Measurements from ENCODE around the gene SNCAIP.

SNCAIP gene

DNA sequence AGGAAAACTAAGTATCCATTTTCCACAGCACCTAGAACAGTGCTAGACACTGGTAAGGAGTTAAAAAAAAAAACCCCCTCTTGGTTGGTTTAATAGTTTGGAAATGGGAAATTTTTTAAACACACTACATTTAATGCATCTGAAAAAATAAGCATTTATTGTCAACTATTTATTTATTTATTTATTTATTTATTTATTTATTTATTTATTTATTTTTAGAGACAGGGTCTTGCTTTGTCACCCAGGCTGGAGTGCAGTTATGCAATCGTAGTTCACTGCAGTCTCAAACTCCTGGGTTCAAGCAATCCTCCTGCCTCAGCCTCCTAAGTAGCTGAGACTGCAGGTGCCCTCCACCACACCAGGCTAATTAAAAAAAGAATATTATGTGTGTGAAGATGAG, 51.6 kb downstream of the SNCAIP start:
- no peak for DNase-seq

DNA sequence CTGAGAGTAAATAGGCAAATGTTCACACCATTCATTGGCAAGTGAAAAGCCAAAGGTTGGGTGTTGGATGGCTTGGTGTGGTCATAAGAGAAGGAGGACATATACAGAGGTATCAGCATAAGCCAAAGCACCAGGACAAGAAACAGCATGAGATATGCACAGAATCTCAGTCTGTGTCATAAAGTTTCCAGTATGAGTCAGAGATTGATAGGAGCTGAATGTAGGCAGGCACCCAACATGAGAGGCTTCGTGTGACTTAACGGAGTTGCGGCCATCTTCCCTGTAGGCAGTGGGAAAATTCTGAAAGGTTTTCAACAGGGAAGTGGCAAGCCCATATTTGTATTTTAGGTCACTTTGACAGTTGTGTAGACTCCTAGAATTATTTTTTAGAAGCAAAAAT, 54.5 kb downstream of the SNCAIP start:
- no peak for DNase-seq

DNA sequence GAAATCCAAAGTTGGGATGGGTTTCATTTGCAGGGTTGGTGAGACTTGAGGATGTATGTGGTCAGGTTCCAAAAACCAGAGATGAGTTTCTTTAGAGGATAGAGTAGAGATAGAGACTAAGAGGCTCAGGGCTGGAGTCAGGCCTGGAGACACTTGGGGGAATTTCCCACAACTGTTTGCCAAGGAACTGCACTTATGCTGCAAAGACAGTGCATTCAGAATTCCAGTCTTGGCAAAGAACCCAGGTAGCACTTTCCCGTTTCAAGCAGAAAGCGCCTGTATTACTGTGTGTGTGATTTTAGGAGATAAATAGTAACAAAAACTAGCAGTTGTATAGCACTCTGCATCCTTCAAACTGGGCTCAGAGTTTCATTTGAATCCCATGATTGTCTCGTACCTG, 55.4 kb downstream of the SNCAIP start:
- no peak for DNase-seq

DNA sequence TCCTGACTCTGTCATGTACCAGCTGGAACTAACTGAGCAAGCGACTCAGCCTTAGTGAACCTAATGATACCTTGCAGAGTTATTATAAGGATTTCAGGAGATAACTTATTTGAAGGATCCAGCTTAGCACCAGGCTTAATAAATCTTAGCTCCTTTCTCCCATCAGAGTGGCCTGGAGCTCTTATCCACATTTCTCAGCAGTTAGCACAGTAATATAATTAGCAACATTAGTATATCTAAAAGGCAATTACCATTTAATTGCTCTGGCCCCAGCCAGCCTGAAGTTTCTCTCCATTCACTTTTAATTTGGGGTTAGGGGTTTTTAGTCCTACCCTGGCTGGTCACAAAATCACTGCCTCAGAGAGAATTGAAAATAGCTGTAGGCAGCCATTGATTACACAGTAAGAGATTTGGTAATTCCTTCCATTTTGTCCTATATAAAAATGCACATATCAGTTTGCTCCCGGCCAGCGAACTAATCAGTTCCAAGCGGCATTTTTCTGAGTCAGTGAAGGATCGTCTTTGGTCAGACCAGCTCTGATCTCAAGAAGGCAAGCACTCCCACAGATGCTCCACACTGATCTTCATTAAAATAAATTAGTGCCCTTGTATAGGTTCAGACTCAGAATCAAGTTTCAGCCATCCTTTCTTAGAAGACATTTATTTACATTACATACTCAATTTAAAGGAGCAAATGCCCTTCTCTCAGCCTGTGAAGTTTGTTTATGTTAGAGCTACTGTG, 56.6 kb downstream of the SNCAIP start:
- DNase-seq = no peak

DNA sequence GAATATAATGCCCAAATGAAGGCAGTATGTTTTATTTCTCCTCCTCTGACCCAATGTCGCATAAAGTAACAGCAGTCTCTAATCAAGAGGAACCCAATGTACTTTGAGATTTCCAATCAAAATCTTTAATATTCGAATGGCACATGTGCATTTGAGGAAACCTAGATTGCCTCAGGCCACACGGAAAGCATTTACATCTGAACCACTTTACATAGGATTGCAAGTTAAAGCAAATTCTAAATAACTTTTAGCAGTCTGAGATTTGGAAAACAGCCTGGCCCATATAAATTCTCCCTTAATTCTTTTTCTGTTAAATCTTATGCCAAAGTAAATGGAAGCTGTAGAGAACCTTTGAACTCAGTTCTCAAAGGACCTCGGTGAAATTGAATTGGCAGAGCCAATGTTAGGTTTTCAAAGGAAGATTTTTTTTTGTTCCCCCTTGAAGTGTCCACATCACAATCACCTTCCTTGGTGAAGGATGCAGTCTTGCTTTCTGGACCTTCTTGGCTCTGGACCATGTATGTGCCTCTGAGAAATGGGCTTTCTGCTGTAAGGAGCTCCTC, 57.3 kb downstream of the SNCAIP start:
- DNase-seq = no peak

DNA sequence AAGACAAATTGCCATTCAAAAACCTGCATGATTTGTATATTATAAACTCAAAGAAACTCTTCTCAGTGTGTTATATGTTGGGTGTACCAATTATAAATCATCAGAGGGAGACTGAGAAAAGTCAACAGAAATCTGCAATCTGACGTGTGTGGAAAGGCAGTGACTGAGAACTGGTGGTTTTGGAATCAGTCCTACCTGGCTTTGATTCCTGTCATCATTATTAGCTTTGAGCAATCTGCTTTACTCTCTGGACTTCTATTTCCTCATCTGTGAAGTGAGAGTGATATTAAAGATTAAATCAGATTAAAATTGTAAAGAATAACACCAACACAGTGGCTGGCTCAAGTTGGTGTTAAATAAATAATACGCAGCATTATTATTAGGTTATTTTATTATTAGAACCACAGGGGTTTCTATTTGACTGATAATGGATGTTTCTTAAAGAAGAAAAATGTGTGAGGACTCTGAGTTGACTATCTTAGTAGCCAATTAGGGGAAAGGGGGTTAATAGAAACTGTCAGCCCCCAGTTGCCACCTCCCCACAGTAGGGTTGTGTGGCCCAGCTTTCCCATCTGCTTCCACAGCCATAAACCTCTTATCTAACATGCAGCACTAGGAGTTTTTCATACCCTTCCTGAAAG, 59.6 kb downstream of the SNCAIP start:
- no peak for DNase-seq

DNA sequence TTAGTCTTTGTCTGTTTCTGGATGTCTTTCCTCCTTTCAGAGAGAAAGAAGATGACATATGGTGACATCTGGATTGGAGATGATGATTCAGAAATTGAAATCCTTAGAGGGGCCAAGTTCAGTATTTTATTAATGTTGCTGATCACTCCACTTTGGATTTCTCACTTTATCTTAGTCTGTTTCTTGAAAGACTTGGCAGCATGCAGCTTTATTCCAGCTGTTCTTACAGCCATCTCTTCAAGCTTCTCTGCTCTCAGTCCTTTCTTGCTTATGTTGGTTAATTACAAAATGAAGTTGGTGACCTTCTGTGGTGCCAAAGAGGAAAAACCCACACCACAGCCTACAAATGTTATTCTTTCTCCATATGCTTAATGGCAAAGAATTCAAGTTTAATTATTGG, 62.1 kb downstream of the SNCAIP start:
- no peak for DNase-seq

DNA sequence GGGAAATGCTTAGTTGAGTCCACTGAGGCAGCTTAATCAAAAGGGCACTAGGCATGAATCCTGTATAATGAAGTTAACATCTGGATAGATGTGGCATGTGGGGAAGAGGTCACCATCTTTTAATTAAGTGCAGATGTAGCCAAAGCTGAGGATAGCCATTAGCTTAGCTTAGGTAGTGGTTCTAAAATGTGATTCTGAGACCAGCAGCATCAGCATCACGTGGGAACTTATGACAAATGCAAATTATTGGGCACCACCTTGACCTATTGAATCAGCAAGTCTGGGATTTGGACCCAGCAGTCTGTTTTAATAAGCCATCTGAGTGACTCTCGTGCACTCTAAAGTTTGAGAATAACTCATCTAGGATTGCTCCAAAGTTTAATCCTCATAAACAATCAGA, 63.8 kb downstream of the SNCAIP start:
- no peak for DNase-seq

DNA sequence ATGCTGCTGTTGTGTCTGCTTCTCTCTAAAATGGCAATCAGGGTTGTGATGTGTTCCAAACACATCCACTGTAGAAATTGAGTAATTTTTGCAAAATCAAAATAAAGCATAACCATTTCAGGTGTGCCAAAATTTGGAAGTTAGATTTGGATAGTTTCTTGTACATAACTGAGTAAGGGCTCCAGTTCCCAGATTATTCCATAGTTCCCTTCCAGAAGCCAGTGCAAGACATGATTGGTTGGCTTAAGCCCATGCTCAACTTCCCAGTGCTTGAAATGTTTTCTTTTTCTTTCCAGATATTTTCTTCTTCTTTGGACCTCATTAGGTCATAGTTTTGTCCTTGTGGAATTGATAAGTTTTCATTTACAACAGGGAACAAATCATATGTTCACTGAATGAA, 64.2 kb downstream of the SNCAIP start:
- no peak for DNase-seq

DNA sequence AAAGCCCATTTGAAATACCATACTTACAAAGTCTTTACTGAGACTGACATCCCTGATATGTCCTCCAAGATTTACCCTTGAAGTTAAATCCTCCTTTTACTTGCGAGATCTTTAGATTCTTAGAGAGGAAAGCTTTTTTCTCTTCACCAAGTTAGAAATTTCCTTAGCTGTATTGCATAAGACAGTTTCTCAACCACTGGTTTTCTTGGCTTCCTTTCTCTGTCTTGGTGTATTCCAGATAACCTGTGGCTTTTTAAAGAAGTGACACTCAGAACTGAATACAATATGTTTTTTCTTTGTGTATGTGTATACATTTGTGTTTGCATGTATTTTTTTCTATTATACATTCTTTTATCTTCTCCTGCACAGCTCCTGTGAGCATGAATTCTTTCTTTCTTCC, 65.0 kb downstream of the SNCAIP start:
- no peak for DNase-seq

DNA sequence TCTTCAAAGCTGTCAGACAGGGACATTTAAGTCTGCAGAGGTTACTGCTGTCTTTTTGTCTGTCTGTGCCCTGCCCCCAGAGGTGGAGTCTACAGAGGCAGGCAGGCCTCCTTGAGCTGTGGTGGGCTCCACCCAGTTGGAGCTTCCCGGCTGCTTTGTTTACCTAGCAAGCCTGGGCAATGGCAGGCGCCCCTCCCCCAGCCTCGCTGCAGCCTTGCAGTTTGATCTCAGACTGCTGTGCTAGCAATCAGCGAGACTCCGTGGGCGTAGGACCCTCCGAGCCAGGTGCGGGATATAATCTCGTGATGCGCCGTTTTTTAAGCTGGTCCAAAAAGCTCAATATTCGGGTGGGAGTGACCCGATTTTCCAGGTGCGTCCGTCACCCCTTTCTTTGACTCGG, 70.9 kb downstream of the SNCAIP start:
- peak; percentile 37 for DNase-seq

DNA sequence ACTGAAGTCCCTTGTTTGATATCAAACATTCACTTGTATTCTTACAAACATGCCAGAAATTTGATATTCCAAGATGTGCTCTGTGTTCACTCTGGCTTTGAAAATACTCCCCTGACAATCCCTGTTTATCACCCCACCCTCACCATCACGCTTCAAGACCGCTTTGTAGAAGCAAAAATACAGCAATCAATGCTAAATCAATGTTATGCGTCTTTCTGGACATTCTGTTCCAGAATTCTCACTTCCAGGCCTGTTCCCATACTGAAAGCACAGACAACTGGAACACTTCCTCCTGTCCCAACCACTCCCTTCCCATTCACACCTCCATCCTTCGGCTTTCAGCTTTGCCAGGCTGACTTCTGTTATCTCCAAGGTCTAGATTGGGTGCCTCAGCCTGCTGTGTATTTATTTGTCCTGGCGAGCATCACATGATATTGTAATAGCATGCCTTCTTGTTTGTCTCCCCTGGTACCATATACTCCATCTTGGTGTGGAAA, 72.8 kb downstream of the SNCAIP start:
- no peak for DNase-seq

DNA sequence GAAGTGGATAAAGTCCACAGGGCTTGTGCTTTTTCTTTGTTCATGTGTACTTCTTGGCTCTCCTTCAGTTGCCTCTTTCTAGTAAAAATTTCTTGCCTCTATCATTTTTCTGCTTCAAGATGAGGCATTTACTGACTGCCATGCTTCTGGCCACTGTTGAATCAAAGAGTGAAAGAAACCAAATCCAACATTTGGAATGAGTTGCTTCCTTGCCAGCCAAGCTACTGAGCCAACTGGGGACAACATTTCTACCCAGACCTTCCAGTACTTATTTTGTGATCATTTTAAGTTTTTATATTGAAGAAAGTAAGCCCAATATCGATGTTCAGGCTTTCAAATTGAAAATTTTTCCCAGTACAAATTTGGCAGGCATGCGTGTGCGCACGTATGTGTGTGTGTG, 73.2 kb downstream of the SNCAIP start:
- no peak for DNase-seq

DNA sequence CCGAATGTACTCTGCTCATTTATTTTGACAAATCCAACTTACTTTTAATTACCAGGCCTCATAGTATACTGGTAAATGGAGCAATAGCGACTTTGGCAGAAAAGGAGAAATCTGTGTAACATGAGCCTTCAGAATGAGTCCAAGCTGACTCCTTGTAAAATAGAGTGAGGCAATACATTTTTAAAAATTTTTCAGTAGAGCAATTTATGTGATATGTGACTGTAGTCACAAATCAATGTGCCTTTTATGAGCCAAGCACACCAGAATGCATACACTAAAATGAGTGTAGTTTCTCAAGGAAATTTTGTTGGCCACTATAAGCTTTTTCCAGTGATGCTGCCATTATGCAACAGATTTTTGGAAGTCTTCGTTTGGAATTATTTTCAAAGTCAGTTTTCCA, 73.8 kb downstream of the SNCAIP start:
- no peak for DNase-seq

DNA sequence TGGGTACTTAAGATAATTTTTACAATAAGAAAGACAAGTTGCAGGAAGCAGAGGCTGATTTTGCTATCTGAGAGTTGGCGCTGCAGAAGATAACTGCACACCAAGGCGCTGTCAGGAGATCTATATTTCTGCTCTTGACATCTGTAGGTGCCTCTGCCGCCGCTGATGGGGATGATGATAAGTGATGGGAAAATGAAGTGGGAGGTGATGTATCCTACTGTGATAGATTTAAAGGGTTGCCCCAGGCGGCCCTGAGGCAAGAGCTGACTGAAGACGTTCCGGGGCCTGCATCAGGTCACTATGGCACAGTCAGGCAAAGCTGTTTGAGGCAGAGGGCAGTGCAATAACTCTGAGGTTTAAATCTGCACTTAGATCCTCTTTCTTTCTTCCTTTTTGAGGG, 78.1 kb downstream of the SNCAIP start:
- peak; percentile 6 for DNase-seq

DNA sequence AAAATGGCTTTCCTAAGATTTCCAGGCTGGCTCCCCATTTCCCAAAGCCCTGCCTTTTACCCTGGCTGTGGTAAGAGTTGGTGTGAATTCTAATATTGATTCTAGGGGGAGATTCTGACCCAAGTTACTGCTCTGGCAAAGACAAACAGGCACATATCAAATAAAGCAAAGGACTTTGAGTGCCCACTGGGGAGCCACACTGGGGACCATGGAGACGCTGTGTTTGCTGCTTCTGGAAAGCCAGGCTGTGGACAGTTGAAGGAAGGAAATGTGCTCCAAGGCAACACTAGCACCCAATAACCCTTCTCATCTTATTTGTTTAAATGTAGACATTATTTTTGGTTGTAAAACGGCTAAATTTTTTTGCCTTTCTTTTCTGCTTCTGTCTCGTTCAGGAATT, 78.7 kb downstream of the SNCAIP start:
- DNase-seq = peak; percentile 8

DNA sequence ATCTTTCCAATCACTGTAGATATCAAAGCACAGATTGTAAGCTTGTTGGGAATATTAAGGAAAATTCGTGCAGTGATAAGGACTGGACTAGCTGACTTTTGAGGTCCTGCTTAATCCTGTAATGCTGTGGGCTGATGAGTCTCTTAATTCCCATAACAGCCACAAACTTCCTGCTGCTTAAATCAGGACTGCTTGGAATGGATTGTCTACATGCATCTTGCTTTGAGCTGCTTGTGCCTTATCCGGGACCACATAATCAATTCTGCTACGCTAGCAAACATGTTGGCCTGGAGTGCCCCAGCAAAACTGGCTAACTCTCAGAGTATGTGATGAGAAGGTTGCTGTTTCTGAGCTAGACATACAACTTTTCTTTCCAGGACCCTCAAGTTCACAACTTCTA, 79.6 kb downstream of the SNCAIP start:
- no peak for DNase-seq

DNA sequence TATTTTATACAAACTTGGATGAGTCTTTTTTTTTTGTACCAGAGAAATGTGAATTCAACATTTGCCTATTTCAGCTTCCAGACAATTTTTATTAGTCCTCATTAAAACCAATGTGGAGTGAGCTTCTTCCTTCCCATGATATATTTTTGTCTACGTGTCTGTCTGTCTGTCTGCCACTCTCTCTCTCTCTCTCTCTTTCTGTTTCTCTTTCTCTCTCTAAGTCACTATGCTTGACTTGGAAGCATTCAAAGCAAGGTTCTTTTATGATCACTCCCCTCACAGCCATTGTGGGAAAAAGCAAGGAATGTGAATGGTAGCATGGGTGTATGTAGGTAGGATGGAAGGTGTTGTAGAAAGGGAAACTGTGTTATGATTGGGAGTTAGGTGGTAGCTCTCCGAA, 80.2 kb downstream of the SNCAIP start:
- no peak for DNase-seq

DNA sequence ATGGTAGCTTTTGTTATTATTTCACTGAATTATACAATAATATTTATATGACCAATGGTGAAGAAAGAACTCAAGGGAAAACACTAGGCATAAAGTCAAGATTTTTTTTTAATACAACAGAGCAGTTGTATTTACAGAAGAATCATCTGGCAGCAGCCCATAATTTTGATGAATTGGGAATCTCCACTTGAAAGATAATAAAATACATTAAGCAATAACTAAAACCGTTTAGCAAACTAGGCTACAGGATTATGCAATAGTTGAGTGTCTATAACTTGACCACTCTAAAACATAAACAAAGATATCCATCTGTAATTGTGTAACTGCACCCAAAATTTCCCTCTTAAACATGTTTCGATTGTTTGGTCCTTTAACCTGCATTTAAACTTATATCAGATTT, 80.8 kb downstream of the SNCAIP start:
- no peak for DNase-seq

DNA sequence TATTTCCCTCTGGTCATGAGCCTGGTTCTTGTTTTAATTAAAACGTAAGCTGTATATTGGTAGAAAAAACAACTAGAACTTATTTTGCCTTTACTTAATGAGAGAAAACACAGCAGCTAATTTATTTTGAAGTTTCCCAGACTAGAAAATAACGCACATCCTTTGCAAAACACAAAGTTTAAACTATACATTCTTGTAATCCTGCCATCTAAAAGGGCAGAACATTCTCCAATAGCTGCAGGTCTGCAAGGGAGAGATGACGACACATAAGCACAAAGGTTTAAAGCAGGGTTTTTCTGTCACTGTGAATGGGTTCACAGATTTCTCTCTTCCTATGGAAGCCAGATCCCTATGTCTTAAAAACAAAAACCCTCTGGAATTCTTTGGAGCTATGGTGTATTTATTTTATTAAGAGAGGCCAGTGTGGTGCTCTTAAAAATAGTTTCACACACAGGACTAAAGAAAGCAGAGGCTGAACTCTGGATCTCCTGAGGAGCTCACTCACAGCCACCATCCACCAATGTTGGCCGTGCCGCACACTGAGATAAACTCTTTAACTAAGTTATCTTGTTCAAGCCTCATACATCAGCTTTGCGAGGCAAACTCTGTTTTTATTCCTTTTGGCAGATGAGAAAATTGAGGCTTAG, 82.4 kb downstream of the SNCAIP start:
- DNase-seq = no peak

DNA sequence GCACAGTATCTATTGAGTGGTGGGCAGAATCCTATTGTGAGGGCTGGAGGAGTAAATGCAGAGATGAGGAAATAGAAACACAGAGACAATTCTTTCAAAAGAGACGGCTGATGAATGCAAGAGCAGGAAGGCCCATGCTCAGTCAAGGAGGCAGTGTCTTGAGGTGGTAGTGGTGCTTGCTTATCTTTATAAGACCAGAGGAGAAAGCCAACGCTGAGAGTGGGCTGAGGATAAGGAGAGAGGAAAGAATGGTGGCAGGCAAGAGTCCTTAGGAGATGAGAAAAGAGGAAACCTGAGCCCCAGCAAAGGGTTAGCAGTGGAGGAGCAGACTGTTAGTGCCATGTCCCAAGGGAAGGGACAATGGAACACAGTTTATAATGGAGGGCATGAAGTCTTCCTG, 86.0 kb downstream of the SNCAIP start:
- no peak for DNase-seq

DNA sequence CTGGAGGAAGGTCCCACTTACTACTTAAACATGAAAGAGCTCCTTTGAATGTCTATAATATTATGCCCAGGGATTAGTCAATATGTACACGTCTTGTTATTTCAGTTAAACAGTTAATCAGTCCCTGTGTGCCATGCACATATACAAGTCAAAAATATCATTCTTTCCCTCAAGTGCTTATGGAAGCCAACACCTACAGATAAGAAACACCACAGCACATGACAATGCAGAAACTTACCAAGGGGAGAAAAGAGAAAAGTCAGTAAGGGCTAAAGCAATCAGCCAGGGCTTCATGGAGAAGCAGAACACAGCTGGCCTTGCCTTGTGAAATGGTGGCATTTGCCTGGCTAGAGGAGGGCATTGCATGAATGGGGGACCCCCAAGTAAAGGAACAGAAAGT, 88.3 kb downstream of the SNCAIP start:
- DNase-seq = no peak

DNA sequence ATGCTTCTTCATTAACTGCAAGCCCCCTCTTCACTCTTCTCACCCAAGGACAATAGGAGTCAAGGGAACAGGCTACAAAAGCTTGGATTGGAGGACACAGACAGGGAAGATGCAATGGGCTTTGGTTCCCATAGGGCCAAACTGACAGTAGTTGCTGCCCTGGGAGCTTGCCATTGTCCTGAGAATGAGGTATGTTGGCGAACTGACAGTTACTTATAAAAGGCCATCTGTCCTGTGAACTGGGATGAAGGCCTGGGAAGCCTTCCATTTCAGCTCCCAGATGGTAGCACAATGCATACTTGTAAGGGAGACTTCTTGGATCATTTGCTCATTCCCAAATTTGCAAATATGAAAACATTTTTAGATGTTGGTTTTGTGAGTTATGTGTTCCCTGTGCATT, 88.9 kb downstream of the SNCAIP start:
- DNase-seq = no peak

All from NCI-H345 (cell line).